Dermis blood vessel endothelial cell (primary cell): ENCODE measurements around the gene ATP13A4. TPM values are rescaled to one million over a fixed set of nuclear protein-coding genes. Genes with fewer than 3 reads are reported as not detected.
A peak's percentile ranks its signal among the peaks of the same experiment; 100 is the strongest.

Experiments used
- DNase-seq: peaks from one replicate; pipeline ENCODE4 v3.0.0; 2010
- total RNA-seq: library from RNA; depleted of rRNA; stranded (reverse); fragments of >200 nt; gene quantifications from 2 replicates; pipeline ENCODE4 v1.2.3, GENCODE V29; 2014

ATP13A4 gene, protein sequence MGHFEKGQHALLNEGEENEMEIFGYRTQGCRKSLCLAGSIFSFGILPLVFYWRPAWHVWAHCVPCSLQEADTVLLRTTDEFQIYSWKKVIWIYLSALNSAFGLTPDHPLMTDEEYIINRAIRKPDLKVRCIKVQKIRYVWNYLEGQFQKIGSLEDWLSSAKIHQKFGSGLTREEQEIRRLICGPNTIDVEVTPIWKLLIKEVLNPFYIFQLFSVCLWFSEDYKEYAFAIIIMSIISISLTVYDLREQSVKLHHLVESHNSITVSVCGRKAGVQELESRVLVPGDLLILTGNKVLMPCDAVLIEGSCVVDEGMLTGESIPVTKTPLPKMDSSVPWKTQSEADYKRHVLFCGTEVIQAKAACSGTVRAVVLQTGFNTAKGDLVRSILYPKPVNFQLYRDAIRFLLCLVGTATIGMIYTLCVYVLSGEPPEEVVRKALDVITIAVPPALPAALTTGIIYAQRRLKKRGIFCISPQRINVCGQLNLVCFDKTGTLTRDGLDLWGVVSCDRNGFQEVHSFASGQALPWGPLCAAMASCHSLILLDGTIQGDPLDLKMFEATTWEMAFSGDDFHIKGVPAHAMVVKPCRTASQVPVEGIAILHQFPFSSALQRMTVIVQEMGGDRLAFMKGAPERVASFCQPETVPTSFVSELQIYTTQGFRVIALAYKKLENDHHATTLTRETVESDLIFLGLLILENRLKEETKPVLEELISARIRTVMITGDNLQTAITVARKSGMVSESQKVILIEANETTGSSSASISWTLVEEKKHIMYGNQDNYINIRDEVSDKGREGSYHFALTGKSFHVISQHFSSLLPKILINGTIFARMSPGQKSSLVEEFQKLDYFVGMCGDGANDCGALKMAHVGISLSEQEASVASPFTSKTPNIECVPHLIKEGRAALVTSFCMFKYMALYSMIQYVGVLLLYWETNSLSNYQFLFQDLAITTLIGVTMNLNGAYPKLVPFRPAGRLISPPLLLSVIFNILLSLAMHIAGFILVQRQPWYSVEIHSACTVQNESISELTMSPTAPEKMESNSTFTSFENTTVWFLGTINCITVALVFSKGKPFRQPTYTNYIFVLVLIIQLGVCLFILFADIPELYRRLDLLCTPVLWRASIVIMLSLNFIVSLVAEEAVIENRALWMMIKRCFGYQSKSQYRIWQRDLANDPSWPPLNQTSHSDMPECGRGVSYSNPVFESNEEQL
- total RNA-seq, result 0.05 TPM in 1 of 2 replicates, not detected in the other

DNA sequence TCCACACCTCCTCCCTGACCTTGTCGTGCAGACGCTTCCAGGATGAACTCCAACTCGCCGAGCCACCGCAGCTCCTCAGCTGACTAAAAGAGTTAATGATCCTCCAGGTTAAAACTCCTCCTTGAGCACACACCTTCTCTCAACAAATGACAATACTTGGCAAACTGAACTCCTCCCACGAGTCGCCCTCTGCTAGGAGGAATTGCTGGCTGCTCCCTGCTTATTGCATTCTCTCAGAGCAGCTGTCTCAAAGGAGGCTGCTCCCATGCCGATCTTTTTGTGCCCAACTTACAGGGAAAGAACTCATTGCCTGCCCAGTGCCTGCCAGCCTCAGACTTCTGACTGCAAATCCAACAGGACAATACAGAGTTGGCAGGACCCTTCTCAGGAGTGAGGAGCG lies at the start of gene ATP13A4:
TSS of gene ATP13A4 (minus strand) at position 85 of the 400 bp plus-strand sequence. CDS start 96 bp downstream, outside the sequence.
- DNase-seq, result no peak

DNA sequence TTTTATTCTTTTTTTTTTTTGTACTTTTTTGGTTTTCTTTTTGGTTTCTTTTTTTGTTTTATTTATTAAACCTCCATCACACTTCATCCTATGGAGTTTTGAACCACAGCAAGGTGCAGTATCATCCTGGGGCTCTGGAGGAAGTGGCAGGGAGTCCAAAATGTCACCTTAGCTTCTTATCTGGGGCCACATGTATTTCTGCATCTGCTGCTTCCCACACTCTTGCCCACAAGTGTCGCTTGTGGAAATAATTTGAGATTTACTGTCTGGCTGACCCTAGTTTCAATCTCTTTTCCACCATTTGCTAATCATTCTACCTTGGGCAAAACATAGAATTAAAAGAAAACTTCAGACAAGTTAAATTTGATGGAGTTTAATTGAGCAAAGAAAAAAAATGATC lies 44.7 kb upstream of the ATP13A4 start:
- no peak for DNase-seq

DNA sequence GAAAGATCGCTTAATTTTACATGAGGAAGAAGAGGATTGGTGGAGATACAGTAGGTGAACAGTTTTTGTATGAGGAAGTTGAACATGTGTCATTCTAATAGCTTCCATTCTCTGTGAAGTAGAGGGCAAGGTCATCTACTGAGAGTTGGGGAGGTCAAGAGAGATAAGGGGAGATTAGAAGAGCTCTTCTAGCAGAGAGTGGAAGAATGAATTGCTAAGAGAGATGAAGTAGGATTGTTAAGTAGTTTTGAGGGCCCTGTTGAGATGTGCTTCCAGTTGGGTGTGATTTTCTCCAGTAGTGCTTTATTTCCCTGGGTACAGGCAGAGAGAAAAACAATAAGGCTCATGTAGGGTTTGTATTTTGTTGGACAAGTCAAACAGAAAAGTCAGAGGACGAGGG lies 43.5 kb upstream of the ATP13A4 start:
- DNase-seq, result no peak

DNA sequence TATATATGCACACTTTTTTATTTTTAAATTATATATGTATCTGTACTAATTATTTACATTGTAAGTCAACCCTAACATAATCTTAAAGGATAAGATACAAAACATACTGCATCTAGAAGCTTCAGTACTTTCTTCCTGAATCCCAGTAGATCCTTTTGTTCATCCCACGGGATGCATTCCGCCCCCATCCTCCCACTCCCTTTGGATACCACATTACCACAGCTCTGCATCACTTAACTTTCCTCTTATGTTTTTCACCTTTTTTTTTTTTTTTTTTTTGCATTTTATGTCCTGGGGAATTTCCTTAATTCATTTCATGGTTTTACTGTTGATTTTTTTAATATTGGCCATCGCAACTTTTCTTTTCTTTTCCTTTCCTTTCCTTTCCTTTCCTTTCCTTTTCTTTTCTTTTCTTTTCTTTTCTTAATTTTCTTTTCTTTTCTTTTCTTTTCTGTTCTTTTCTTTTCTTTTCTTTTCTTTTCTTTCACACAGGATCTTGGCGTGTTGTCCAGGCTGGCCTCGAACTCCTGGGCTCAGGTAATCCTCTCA lies 41.3 kb upstream of the ATP13A4 start:
- no peak for DNase-seq

DNA sequence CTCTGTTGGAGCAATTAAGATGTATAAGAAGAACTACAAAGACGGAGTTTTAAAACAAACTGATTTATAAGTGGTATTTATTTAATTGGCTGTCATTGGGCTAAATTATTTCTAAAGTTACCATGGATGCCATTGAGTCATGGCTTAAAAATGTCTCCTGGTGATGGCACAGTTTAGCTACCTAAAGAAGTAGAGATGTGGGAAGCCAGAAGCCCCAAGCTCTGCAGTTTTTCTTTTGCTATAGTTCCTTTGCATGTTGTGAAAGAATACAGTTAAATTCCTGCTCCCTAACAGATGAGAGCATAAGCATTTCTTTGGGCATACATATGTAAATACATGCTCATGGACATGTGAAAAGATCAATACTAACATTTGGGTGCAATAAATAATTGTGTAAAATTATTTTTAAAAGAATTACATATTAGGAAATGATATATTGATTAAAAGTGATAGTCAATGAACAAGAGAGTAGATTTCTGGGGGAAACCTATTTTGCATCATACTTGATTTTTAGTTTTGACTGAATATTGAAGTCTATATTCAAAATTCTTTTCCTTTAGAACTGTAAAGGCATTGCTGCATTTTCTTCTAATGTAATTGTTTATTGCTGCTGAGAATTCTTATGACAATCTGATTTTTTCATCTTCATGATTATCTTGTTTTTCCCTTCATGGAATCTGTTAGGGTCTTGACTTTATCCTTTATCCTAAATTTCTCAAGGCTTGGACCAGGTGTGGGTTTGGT lies 40.4 kb upstream of the ATP13A4 start:
- DNase-seq, result no peak

DNA sequence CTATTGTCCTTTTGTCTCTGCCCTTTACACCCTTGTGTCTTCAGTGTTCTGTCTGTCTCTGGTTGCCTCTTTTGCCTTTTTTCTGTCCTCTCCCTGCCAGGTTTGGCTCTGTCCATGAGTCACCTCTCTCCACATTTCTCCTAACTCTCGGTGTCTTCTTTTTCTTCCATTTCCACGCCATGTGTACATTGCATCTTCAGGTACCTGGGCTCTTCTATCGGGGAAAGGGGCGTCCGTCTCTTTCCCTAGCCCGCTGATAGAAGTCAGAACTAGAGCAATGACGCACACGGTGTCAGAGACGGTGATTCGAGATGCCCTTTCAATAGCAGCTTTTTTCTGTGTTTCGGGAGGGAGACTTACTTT lies 39.0 kb upstream of the ATP13A4 start:
- peak; percentile 53 for DNase-seq

DNA sequence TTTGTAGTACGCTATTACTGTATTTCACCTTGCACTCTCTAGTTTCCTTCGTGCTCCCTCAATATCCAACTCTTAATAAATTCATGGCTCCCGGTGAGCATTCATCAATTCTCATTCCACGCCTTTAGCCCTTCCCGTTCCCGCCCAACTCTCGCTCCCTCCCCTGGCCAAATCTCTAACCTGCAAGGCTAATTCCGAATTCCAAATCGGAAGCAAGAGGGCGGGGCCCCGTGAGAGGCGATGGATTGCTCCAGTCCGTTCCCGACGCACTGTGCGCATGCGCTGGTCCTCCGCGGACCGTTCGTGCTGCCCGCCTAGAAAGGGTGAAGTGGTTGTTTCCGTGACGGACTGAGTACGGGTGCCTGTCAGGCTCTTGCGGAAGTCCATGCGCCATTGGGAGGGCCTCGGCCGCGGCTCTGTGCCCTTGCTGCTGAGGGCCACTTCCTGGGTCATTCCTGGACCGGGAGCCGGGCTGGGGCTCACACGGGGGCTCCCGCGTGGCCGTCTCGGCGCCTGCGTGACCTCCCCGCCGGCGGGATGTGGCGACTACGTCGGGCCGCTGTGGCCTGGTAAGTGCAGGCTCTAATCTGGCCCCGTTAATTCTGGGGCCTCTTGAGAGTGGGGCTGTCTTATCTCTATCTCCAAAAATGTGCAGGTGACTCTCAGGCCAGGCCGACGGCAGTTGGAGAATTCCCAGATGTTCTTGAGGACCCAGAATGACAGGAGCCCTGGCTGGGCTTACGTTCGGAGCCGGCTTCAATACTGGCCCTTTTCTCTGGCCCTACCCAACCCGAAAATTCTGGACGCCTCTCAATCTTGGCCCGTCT lies 38.4 kb upstream of the ATP13A4 start, which contains the start of gene OPA1:
TSS of gene OPA1 (plus strand) at position 368 of the 827 bp plus-strand sequence. CDS start at position 538, 170 bp downstream.
- DNase-seq, result peak; percentile 99

DNA sequence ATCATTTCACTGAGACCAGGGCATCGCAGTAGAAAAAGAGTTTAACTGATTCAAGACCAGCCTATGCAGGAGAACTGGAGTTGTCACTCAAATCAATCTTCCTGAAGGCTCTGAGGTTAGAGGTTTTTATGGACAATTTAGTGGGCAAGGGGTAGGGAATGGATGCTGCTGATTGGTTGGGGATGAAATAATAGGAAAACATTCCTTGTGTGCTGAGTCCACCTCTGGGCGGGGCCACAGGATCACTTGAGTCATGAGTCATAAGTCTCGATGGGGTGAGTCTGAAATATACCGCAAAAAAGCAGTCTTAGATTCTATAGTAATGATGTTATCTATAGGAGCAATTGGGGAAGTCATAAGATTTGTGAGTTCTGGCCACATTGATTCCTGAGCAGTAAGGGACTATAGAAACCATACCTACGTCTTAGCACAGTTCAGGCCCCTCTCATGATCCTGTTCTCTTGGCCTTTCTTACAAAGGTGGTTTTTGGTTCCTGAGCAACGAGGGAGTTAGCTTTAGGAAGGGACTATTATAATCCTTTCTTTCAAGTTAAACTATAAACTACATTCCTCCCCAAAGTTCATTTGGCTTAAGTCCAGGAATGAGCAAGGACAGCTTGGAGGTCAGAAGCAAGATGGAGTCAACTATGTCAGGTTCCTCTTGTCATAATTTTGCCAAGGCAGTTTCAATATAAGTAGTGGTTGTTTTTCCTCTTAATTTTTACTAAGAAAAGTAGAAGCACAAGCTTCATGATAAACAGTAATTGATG lies 35.6 kb upstream of the ATP13A4 start:
- peak; percentile 36 for DNase-seq

DNA sequence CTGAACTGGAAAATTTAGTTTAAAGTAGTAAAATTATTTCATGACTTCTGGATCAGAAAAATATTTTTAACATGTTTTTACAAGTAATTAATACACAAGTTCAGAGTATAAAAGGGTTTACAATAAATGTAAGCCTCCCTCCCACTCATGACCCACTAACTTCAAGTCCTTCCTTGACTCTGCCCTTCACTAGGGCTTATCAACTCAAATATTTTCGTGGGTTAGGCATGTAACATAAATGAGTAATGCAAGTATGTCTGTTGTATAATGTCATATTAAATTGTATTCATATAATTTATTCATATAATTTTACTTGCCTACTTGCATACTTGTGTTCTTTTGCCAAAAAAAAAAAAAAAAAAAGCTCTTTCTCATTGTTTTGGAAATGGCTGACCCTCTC lies 34.9 kb upstream of the ATP13A4 start:
- no peak for DNase-seq

DNA sequence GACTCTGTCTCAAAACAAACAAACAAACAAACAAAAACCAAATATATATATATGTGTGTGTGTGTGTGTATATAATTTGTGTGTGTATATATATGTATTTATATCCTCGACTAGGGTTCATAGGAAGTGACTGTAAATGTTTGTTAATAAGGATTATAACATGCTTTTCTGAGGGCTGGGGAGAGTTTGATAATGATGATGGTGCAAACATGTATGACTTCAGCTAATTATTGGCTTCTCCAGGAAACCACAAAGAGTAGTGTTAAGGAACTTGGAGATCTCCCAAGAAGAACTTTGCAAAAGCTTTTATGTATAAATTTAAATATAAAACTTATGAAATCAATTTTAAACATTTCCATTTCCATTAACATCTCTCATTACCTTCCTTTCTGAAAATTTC lies 34.4 kb upstream of the ATP13A4 start:
- no peak for DNase-seq

DNA sequence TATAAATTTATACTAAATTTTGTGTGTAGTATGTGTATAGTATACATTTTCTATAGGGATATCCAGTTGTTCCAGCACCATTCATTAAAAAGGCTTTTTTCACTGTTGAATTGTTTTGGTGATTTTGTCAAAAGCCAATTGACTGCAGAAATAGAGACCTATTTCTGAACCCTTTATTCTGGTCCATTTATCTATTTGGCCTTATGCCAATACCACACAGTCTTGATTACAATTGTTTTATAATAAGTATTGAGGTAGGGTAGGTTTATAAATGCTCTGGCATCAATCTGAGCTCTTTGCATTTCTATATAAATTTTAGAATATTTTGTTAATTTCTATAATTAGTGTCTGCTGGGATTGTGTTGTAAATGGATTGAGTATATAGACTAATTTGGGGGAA lies 31.8 kb upstream of the ATP13A4 start:
- no peak for DNase-seq

DNA sequence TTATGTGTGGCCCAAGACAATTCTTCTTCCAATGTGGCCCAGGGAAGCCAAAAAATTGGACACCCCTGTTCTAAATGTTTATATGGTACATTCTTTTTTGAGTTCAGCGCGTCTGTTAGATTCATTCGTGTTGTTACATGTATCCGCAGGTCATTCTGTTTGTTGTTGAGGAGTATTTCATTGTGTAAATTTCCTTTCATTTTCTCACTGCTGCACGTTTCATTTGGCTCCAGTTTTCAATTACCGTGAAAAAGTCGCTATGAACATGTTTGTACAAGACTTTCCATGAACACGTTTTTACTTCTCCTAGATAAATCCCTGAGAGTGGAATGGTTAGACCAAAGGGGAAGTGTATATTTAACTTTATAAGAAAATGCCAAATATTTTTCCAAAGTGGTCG lies 30.8 kb upstream of the ATP13A4 start:
- DNase-seq, result no peak

DNA sequence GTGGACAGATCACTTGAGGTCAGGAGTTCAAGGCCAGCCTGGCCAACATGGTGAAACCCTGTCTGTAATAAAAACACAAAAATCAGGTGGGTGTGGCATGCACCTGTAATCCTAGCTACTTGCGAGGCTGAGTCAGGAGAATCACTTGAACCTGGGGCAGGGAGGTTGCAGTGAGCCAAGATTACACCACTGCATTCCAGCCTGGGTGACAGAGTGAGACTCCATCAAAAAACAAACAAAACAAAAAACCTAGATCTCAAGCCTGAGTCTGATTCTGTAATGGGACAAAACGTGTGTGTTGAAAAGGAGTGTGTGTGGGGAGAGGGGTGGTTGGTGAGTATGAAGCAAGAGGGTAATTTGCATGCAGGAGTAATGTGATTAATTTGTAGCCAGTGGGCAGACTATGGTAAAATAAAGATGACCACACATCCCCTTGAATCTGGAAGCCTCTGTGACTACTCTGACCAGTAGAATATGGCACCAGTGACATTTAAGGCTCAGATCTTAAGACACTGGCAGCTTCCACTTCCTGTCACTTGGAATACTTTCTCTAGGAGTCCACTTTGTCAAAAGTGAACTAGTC lies 19.9 kb upstream of the ATP13A4 start:
- DNase-seq, result no peak

DNA sequence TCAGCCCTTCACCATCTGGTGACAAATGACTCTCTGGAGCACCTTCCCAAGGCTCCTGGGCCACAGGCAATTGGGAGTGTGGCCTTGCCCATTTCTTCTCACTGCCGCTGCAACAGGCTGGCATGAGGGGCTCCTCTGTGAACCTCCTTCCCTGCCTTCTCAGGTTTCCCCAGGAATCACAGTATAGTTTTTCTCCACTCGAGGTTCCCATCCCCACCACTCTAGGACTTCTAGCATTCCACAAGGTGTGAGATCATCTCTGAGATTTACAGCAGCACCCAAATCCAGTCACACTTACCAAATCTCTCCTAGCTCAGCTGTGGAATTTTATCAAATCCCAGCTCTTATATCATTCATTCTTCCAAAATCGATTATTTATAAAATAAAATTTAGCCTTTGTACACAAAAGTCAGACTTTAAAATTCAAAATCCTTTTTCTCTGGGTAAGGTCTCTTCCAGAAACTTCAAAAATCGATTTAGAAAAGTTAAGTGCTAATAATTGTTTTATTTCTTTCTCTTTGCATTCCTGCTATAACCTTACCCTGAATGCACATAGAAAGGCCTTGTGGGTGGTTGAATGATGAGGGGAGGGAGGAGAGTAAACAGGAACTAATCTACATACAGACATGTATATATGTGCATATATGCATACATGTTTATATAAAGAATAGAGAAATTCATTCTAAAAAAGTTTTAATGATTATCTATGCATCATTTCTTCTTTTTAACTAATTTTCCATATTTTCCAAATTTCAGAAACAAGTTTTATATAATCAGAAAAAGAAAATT lies 18.9 kb upstream of the ATP13A4 start:
- DNase-seq, result no peak

DNA sequence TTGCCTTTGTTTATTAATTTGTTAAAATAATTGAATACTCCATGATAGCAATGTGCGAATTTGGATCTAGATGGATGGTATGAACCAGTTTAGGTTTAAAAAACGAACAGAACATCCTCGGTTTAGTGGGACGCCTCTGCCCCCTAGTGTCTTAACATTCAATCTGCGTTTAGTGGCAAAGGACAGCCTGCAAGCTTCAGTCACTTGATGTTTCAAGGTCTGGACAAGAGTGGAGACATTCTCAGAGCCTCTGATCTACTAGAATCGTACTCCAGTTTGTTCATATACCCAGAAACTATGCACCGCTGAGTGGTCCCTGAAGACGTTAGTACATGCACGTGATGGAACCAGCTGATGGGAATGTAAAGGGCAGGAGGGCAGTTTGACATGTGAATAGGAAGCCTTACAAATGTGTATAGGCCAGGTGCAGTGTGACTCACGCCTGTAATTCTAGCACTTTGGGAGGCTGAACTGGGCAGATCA lies 17.8 kb upstream of the ATP13A4 start:
- peak; percentile 77 for DNase-seq

DNA sequence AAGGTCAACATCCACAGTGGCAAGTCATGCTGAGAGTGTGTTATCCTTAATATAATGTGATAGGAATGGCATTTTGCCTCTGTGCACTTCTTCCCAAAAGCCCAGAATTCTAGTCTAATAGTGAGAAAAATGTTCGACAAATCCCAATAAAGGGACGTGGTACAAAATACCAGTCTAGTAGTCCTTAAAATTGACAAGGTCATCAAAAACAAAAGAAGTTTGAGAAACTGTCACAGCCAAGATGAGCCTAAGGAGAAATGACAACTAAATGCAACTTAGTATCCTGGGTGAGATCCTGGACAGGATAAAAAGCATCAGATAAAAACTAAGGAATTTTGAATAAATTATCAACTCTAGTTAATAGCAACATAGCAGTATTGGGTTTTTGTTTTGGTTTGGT lies 14.4 kb upstream of the ATP13A4 start:
- DNase-seq, result no peak

DNA sequence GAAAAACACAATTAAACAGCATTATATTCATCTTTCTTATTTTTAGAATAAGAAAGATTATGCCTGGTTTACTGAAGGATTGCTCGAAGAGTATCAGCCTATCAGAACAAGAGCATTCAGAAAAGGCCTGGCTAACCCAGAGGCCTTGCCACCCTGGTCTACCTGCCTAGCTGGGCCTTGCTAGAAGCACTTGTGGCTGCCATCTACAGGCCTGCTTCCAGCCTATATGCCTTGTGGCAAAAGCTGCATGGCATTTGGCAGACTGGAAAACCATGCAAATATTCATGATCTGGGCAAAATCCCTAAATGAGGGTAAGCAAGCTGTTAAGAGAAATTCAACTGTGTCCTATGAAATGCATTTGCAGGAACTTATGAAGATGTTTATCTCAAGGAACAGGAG lies 9.3 kb upstream of the ATP13A4 start:
- peak; percentile 16 for DNase-seq

DNA sequence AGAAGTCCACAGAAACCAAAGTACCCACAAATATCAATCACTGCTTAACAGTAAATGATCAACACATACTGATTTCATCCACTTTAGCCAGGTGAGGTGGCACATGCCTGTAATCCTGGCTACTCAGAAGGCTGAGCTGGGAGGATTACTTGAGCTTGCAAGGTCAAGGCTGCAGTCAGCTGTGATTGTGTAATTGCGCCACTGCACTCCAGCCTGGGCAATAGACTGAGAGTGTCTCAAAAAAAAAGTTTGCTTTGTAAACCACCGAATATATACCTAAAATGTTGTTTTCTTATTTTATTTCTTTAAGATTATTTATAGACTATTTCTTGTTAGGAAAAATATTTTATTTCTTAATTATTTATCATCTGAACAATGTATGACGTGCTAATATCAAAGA lies 8.7 kb upstream of the ATP13A4 start:
- no peak for DNase-seq

DNA sequence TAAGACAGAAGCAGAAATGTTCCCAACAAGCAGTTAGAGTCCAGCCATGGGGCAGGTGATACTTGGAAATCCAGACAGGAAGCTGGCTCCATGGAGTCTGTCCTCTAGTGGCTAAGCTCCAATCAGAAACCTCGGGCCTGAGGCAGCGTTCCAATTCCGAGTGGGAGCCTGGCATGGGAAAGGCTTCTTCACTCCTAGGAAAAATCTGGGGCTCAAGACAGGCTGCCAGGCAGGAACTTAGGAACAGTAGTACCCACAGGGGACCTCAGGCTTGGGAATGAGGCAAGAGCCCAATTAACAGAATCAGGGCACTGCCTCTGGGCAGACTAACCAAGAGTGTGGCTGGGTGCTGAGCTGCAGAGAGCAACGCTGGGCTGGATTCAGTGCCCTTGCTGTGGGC lies 6.2 kb upstream of the ATP13A4 start:
- no peak for DNase-seq
